ENCODE results near the gene POMP. TPM values are rescaled to one million over a fixed set of nuclear protein-coding genes. Genes with fewer than 3 reads are reported as not detected.

Gene POMP
- total and polyA plus RNA-seq, 2 of the 4 experiments (the other 2 are of a cell fraction): 60.2 to 68.4 TPM

GRCh38 chr13:28718543-28719226 is 59.8 kb downstream of the POMP start, which contains the start of gene SLC46A3:
SLC46A3 (minus strand) TSS chr13:28718970; CDS start chr13:28717998, 972 bp downstream.
- in situ Hi-C loops (cut with MboI; ENCODE audit: low sequenced_read_pairs): no loop called here
- peak; percentile 98 for DNase-seq
- no peak within 1 kb of the TSS for H2AK5ac ChIP-seq (ENCODE audit: low read depth, low read length)
- no peak within 1 kb of the TSS for H3K56ac ChIP-seq (ENCODE audit: extremely low read depth, insufficient read depth, low read length)
- peak within 1 kb of the TSS; percentile 99 for H2AFZ ChIP-seq (replicated peaks; ENCODE audit: low read length, poor library complexity)
- 0 out of 3 replicates have a peak within 1 kb of the TSS, but pooled peaks have one; percentile 29 for H2BK15ac ChIP-seq (ENCODE audit: low read depth, low read length)
- peak within 1 kb of the TSS; percentile 44 for H3K27ac ChIP-seq (ENCODE audit: insufficient read depth, low read length)
- H3K4ac ChIP-seq (ENCODE audit: low read depth, low read length): peak within 1 kb of the TSS; percentile 52; the same call in 1 of the 2 replicates
- H3K4me2 ChIP-seq (ENCODE audit: low read depth, low read length): peak within 1 kb of the TSS; percentile 79
- H4K91ac ChIP-seq (ENCODE audit: insufficient read depth, low read depth, low read length): peak within 1 kb of the TSS; percentile 12; the same call in 1 of the 2 replicates
- H3K36me3 ChIP-seq (ENCODE audit: control insufficient read depth, insufficient read depth, low read length): no peaks in the 10 kb centered on the region
- peak within 1 kb of the TSS; percentile 46 for H2BK120ac ChIP-seq (ENCODE audit: low read depth, low read length)
- peak within 1 kb of the TSS; percentile 51 to 70 for H4K8ac ChIP-seq (ENCODE audit: low read depth in 2 of 2, low read length in 2 of 2)
- WGBS, 2 experiments (ENCODE audit: extremely low coverage in 2 of 2, insufficient read length in 1 of 2): 0% methylated on average over 24 of the region's 78 CpGs; no CpG with 5 or more reads in 1 of the 2 experiments
- peak within 1 kb of the TSS; percentile 51 for H3K14ac ChIP-seq (replicated peaks; ENCODE audit: low read depth, low read length)
- no peaks in the 10 kb centered on the region for H3K79me1 ChIP-seq (ENCODE audit: low read depth in 1 of 2, low read length in 2 of 2)
- CTCF ChIA-PET: interaction anchor here (0.5 kb wide), 1 partner anchor 8 kb away, joined by 3 read pairs; no protein-coding TSS in a partner anchor
- no peaks in the 10 kb centered on the region for H3K27me3 ChIP-seq (ENCODE audit: control insufficient read depth, insufficient read depth, low read length)
- dilution Hi-C loops (cut with HindIII; ENCODE audit: low sequenced_read_pairs, unreplicated experiment): no loop called here
- peak within 1 kb of the TSS; percentile 1 for H3K18ac ChIP-seq (ENCODE audit: low read depth, low read length)
- peak within 1 kb of the TSS; percentile 55 for H2BK5ac ChIP-seq (ENCODE audit: low read depth, low read length, poor library complexity, severe bottlenecking)
- peak within 1 kb of the TSS; percentile 10 for H4K5ac ChIP-seq (ENCODE audit: low read depth, low read length)
- ATAC-seq (ENCODE audit: low read depth): peak; percentile 99
- H3K23ac ChIP-seq (ENCODE audit: low read depth, low read length): peak within 1 kb of the TSS; percentile 31; the same call in 1 of the 2 replicates
- no peaks in the 10 kb centered on the region for H3K9me3 ChIP-seq (ENCODE audit: control insufficient read depth, insufficient read depth, low read length)
- peak within 1 kb of the TSS; percentile 28 for H3K9ac ChIP-seq (ENCODE audit: low read depth, low read length)
- POLR2A ChIA-PET (ENCODE audit: unreplicated experiment): no interaction called here
- H2AK9ac ChIP-seq (replicated peaks; ENCODE audit: low read depth, low read length, poor library complexity): peak within 1 kb of the TSS; percentile 57
- H3K4me3 ChIP-seq (ENCODE audit: insufficient read depth, low read depth, low read length): peak within 1 kb of the TSS; percentile 63
- peaks cover 12% of the 10 kb centered on the region for H3K4me1 ChIP-seq (ENCODE audit: control insufficient read depth, insufficient read depth, low read length)
- peak within 1 kb of the TSS; percentile 40 for H2BK20ac ChIP-seq (ENCODE audit: low read depth, low read length)
- peaks cover 4% of the 10 kb centered on the region; the same call in 1 of the 2 replicates for H3K9me1 ChIP-seq (ENCODE audit: insufficient read depth, low read length)
- intact Hi-C loops (cut with micrococcal nuclease): loop anchor here (2.0 to 5.0 kb wide), 2 partner anchors 34 to 78 kb away; no protein-coding TSS in a partner anchor
- no TSS peak for BruUV-seq (replicated peaks)
- H4K20me1 ChIP-seq (ENCODE audit: insufficient read depth, low read length): no peaks in the 10 kb centered on the region
- TF ChIP-seq USF2 (IDR thresholded peaks at IDR 0.05; ENCODE audit: low read depth, low read length) (peak; percentile 23; the same call in 1 of the 2 replicates), ELK1 (IDR thresholded peaks at IDR 0.05; ENCODE audit: borderline replicate concordance, low read depth, low read length) (no peak), CEBPB (IDR thresholded peaks at IDR 0.05; ENCODE audit: low read depth, low read length) (no peak), RFX5 (IDR thresholded peaks at IDR 0.05; ENCODE audit: low read depth, low read length) (peak; percentile 3; the same call in 1 of the 2 replicates), SMC3 (IDR thresholded peaks at IDR 0.05; ENCODE audit: low read depth, low read length) (0 out of 2 replicates have a peak, but pooled peaks have one; percentile 5), CHD1 (IDR thresholded peaks at IDR 0.05; ENCODE audit: low read depth, low read length) (no peak), MXI1 (IDR thresholded peaks at IDR 0.05; ENCODE audit: borderline replicate concordance, low read depth, low read length) (peak; percentile 61; the same call in 1 of the 2 replicates), POLR2A (IDR thresholded peaks at IDR 0.05; ENCODE audit: low read depth, low read length) (peak; percentile 61; the same call in 1 of the 2 replicates), CTCF (conservative IDR thresholded peaks at IDR 0.05; ENCODE audit: low read depth, low read length) (peak; percentile 20; the same call in 1 of the 2 replicates), FOS (IDR thresholded peaks at IDR 0.05; ENCODE audit: low read depth, low read length) (peak; percentile 82), NFE2L2 (IDR thresholded peaks at IDR 0.05; ENCODE audit: low read depth, low read length) (no peak; the same call in 1 of the 2 replicates), RCOR1 (IDR thresholded peaks at IDR 0.05; ENCODE audit: insufficient replicate concordance, low read length) (no peak), RAD21 (IDR thresholded peaks at IDR 0.05; ENCODE audit: low read length) (no peak), MAFK (IDR thresholded peaks at IDR 0.05; ENCODE audit: low read depth, low read length) (no peak; the same call in 1 of the 2 replicates)

Measured in IMR-90 (cell line).